NCI-H146 treated with DMSO at 0.1 percent for 48 hours (cell line): Measurements from ENCODE around the gene DARS1.

ENCODE experiments used
- DNase-seq: peaks from one replicate; lab custom pipeline; 2025; ENCODE audit not compliant: unreplicated experiment; lab: John Stamatoyannopoulos, UW

Gene DARS1

GRCh38 chr2:135985018-135985825 lies at the start of gene DARS1:
TSS of gene DARS1 (minus strand) at chr2:135985626. CDS start at chr2:135985468, 158 bp downstream.
- peak; percentile 93 for DNase-seq

- DNase-seq = no peak
Observed at GRCh38 chr2:136034629-136035028, 49.2 kb upstream of the DARS1 start.

- DNase-seq = no peak
Observed at GRCh38 chr2:136032817-136033535, 47.5 kb upstream of the DARS1 start.

- no peak for DNase-seq
Observed at GRCh38 chr2:136032192-136032591, 46.8 kb upstream of the DARS1 start.

- no peak for DNase-seq
Observed at GRCh38 chr2:136031711-136032110, 46.3 kb upstream of the DARS1 start.

GRCh38 chr2:136030406-136030805 lies 45.0 kb upstream of the DARS1 start:
- no peak for DNase-seq

- no peak for DNase-seq
Observed at GRCh38 chr2:136029149-136029548, 43.7 kb upstream of the DARS1 start.

- DNase-seq = no peak
Observed at GRCh38 chr2:136028001-136028400, 42.6 kb upstream of the DARS1 start.

- no peak for DNase-seq
Observed at GRCh38 chr2:136027112-136027511, 41.7 kb upstream of the DARS1 start.

GRCh38 chr2:136025057-136025973 lies 39.9 kb upstream of the DARS1 start:
- DNase-seq = peak; percentile 88

GRCh38 chr2:136024616-136025015 lies 39.2 kb upstream of the DARS1 start:
- no peak for DNase-seq

- DNase-seq = no peak
Observed at GRCh38 chr2:136024185-136024584, 38.8 kb upstream of the DARS1 start.

GRCh38 chr2:136023416-136023815 lies 38.0 kb upstream of the DARS1 start:
- DNase-seq = no peak

- no peak for DNase-seq
Observed at GRCh38 chr2:136022396-136023146, 37.1 kb upstream of the DARS1 start.

- DNase-seq = no peak
Observed at GRCh38 chr2:136021976-136022375, 36.5 kb upstream of the DARS1 start.

GRCh38 chr2:136021406-136021805 lies 36.0 kb upstream of the DARS1 start:
- DNase-seq = no peak

- no peak for DNase-seq
Observed at GRCh38 chr2:136020831-136021230, 35.4 kb upstream of the DARS1 start.

- DNase-seq = no peak
Observed at GRCh38 chr2:136019825-136020224, 34.4 kb upstream of the DARS1 start.

GRCh38 chr2:136019306-136019705 lies 33.9 kb upstream of the DARS1 start:
- DNase-seq = no peak

- DNase-seq = no peak
Observed at GRCh38 chr2:136017786-136018185, 32.4 kb upstream of the DARS1 start.

- DNase-seq = no peak
Observed at GRCh38 chr2:136016836-136017235, 31.4 kb upstream of the DARS1 start.
